Astrocyte (in vitro differentiated cells and primary cell): Measurements from ENCODE around the gene TMCO1. TPM values are rescaled to one million over a fixed set of nuclear protein-coding genes. Genes with fewer than 3 reads are reported as not detected.
A peak's percentile ranks its signal among the peaks of the same experiment; 100 is the strongest.
"Not testable (repeated sequence)": the region's sequence is repeated elsewhere in the genome, so short reads cannot be mapped to it uniquely, and the experiment has no call there.

Experiments
- DNase-seq: peaks from one replicate; pipeline ENCODE4 v3.0.0-alpha.2; 2010; ENCODE audit warnings: low read depth
- FAIRE-seq: peaks from 2 replicates; lab custom pipeline; 2011; peaks lifted over from hg19 to GRCh38; lab: Jason Lieb, UNC
- H2AFZ ChIP-seq: 2 replicates; pipeline ENCODE4 v1.6.0; 2012; ENCODE audit warnings: low read depth, low read length, inconsistent platforms
- H3K27ac ChIP-seq: 2 replicates; pipeline ENCODE4 v1.5.1; 2011; ENCODE audit warnings: low read depth, low read length, inconsistent platforms
- H3K27me3 ChIP-seq: 2 replicates; pipeline ENCODE4 v1.6.0; 2011; ENCODE audit warnings: low read length, inconsistent platforms; ENCODE audit not compliant: insufficient read depth
- H3K36me3 ChIP-seq: 2 replicates; pipeline ENCODE4 v1.5.1; 2011; ENCODE audit warnings: low read length, inconsistent platforms; ENCODE audit not compliant: insufficient read depth
- H3K4me1 ChIP-seq: 2 replicates; pipeline ENCODE4 v1.5.1; 2011; ENCODE audit warnings: low read length, inconsistent platforms; ENCODE audit not compliant: insufficient read depth
- H3K4me2 ChIP-seq: 2 replicates; pipeline ENCODE4 v1.6.0; 2012; ENCODE audit warnings: low read length, inconsistent platforms
- H3K4me3 ChIP-seq: 2 replicates; pipeline ENCODE4 v1.5.1; 2011; ENCODE audit warnings: low read depth, mild to moderate bottlenecking, low read length, inconsistent platforms; ENCODE audit not compliant: insufficient read depth
- H3K79me2 ChIP-seq: 2 replicates; pipeline ENCODE4 v1.6.0; 2012; ENCODE audit warnings: mild to moderate bottlenecking, low read length, inconsistent platforms; ENCODE audit not compliant: insufficient read depth
- H3K9ac ChIP-seq: 2 replicates; pipeline ENCODE4 v1.6.0; 2012; ENCODE audit warnings: mild to moderate bottlenecking, low read length, inconsistent platforms
- H3K9me3 ChIP-seq: 2 replicates; pipeline ENCODE4 v1.5.1; 2012; ENCODE audit warnings: low read depth, mild to moderate bottlenecking, low read length, inconsistent platforms; ENCODE audit not compliant: insufficient read depth
- H4K20me1 ChIP-seq: 2 replicates; pipeline ENCODE4 v1.6.0; 2012; ENCODE audit warnings: low read length, inconsistent platforms; ENCODE audit not compliant: insufficient read depth
- H3K27ac Mint-ChIP-seq: one replicate; pipeline ENCODE4 v1.8.0; 2021; ENCODE audit warnings: mild to moderate bottlenecking, mixed read lengths; ENCODE audit not compliant: unreplicated experiment
- H3K27me3 Mint-ChIP-seq: one replicate; pipeline ENCODE4 v1.8.0; 2021; ENCODE audit warnings: low read depth, mixed read lengths; ENCODE audit not compliant: unreplicated experiment
- H3K36me3 Mint-ChIP-seq: one replicate; pipeline ENCODE4 v1.8.0; 2021; ENCODE audit warnings: low read depth, mixed read lengths; ENCODE audit not compliant: unreplicated experiment
- H3K4me1 Mint-ChIP-seq: one replicate; pipeline ENCODE4 v1.8.0; 2021; ENCODE audit warnings: low read depth, mixed read lengths; ENCODE audit not compliant: unreplicated experiment
- H3K4me3 Mint-ChIP-seq: one replicate; pipeline ENCODE4 v1.8.0; 2021; ENCODE audit warnings: mild to moderate bottlenecking, moderate library complexity, mixed read lengths; ENCODE audit not compliant: unreplicated experiment
- H3K9me3 Mint-ChIP-seq: one replicate; pipeline ENCODE4 v1.8.0; 2021; ENCODE audit warnings: mild to moderate bottlenecking, mixed read lengths; ENCODE audit not compliant: unreplicated experiment
- CTCF ChIP-seq: IDR thresholded peaks from 2 replicates; pipeline ENCODE4 v1.5.1; 2011; ENCODE audit warnings: low read depth, mild to moderate bottlenecking, inconsistent platforms, low read length, moderate library complexity; ENCODE audit not compliant: insufficient read depth
- EZH2 ChIP-seq: IDR thresholded peaks from 2 replicates; pipeline ENCODE4 v1.6.1; 2012; ENCODE audit warnings: mild to moderate bottlenecking, low read length, inconsistent platforms; ENCODE audit not compliant: insufficient read depth
- total RNA-seq: library from RNA; stranded (reverse); gene quantifications from 2 replicates; pipeline ENCODE4 v1.2.1, GENCODE V29; 2021

TMCO1 gene
- total RNA-seq, 1 donor from 2014 or later = 135 TPM

- TF ChIP-seq CTCF (no peak), EZH2 (no peak)
- no peak overlapping the region for H3K27ac ChIP-seq
- no peaks in the 10 kb centered on the region for H3K36me3 ChIP-seq
- no peak overlapping the region for H2AFZ ChIP-seq
- DNase-seq (no peak), FAIRE-seq (no peak)
- H3K9me3 Mint-ChIP-seq = peaks cover 3% of the 10 kb centered on the region
- no peak overlapping the region for H3K27ac Mint-ChIP-seq
- H3K79me2 ChIP-seq = no peaks in the 10 kb centered on the region
- no peaks in the 10 kb centered on the region for H3K27me3 Mint-ChIP-seq
- no peaks in the 10 kb centered on the region for H4K20me1 ChIP-seq
- peaks cover 8% of the 10 kb centered on the region for H3K4me1 Mint-ChIP-seq
- no peak overlapping the region for H3K4me3 Mint-ChIP-seq
- H3K4me3 ChIP-seq = no peak overlapping the region
- H3K27me3 ChIP-seq = no peaks in the 10 kb centered on the region
- no peaks in the 10 kb centered on the region for H3K36me3 Mint-ChIP-seq
- no peaks in the 10 kb centered on the region for H3K4me1 ChIP-seq
- no peak overlapping the region for H3K4me2 ChIP-seq
- H3K9ac ChIP-seq = no peak overlapping the region
- H3K9me3 ChIP-seq = no peaks in the 10 kb centered on the region
Observed at GRCh38 chr1:165816157-165816556, 47.5 kb upstream of the TMCO1 start.

- no peak overlapping the region for H2AFZ ChIP-seq
- H3K27ac Mint-ChIP-seq = no peak overlapping the region
- no peak overlapping the region for H3K27ac ChIP-seq
- FAIRE-seq = no peak
- H3K4me2 ChIP-seq = no peak overlapping the region
- peaks cover 3% of the 10 kb centered on the region for H3K9me3 Mint-ChIP-seq
- H3K4me1 ChIP-seq = no peaks in the 10 kb centered on the region
- H3K4me3 Mint-ChIP-seq = no peak overlapping the region
- H3K27me3 Mint-ChIP-seq = no peaks in the 10 kb centered on the region
- no peaks in the 10 kb centered on the region for H3K79me2 ChIP-seq
- H3K27me3 ChIP-seq = no peaks in the 10 kb centered on the region
- no peak overlapping the region for H3K9ac ChIP-seq
- no peaks in the 10 kb centered on the region for H3K9me3 ChIP-seq
- peaks cover 8% of the 10 kb centered on the region for H3K4me1 Mint-ChIP-seq
- no peaks in the 10 kb centered on the region for H3K36me3 Mint-ChIP-seq
- no peaks in the 10 kb centered on the region for H3K36me3 ChIP-seq
- peak; percentile 32 for DNase-seq
- H4K20me1 ChIP-seq = no peaks in the 10 kb centered on the region
- TF ChIP-seq CTCF (no peak), EZH2 (no peak)
- no peak overlapping the region for H3K4me3 ChIP-seq
Observed at GRCh38 chr1:165815725-165816124, 47.1 kb upstream of the TMCO1 start.

- no peaks in the 10 kb centered on the region for H4K20me1 ChIP-seq
- no peak overlapping the region for H3K9ac ChIP-seq
- H3K9me3 ChIP-seq = no peaks in the 10 kb centered on the region
- TF ChIP-seq CTCF (no peak), EZH2 (no peak)
- FAIRE-seq (no peak), DNase-seq (no peak)
- H3K4me2 ChIP-seq = no peak overlapping the region
- no peak overlapping the region for H3K27ac ChIP-seq
- no peaks in the 10 kb centered on the region for H3K4me1 ChIP-seq
- H3K36me3 ChIP-seq = no peaks in the 10 kb centered on the region
- peaks cover 6% of the 10 kb centered on the region for H3K27me3 Mint-ChIP-seq
- no peak overlapping the region for H3K4me3 Mint-ChIP-seq
- H3K4me3 ChIP-seq = no peak overlapping the region
- no peak overlapping the region for H2AFZ ChIP-seq
- no peaks in the 10 kb centered on the region for H3K27me3 ChIP-seq
- H3K36me3 Mint-ChIP-seq = no peaks in the 10 kb centered on the region
- no peaks in the 10 kb centered on the region for H3K79me2 ChIP-seq
- no peaks in the 10 kb centered on the region for H3K4me1 Mint-ChIP-seq
- no peak overlapping the region for H3K27ac Mint-ChIP-seq
- H3K9me3 Mint-ChIP-seq = peaks cover 9% of the 10 kb centered on the region
Observed at GRCh38 chr1:165807613-165808012, 38.9 kb upstream of the TMCO1 start.

- H3K4me3 ChIP-seq, H3K27ac ChIP-seq, H3K4me1 Mint-ChIP-seq, H3K27me3 Mint-ChIP-seq, H3K9me3 ChIP-seq, H2AFZ ChIP-seq, H3K27me3 ChIP-seq, H3K4me3 Mint-ChIP-seq, H4K20me1 ChIP-seq, DNase-seq, H3K36me3 Mint-ChIP-seq, H3K9ac ChIP-seq, FAIRE-seq, H3K27ac Mint-ChIP-seq, H3K79me2 ChIP-seq, H3K4me2 ChIP-seq, H3K36me3 ChIP-seq, H3K4me1 ChIP-seq: not testable (repeated sequence)
- H3K9me3 Mint-ChIP-seq = peaks cover 12% of the 10 kb centered on the region
Observed at GRCh38 chr1:165804513-165804912, 35.8 kb upstream of the TMCO1 start.
